H9 (cell line): Measurements from ENCODE around the gene FBL. TPM values are rescaled to one million over a fixed set of nuclear protein-coding genes. Genes with fewer than 3 reads are reported as not detected.

Source experiments
- DNase-seq: peaks from one replicate; pipeline ENCODE4 v3.0.0-alpha.2; 2017
- H2AFZ ChIP-seq: one replicate; pipeline ENCODE4 v1.6.1; 2013; ENCODE audit warnings: mild to moderate bottlenecking, low read length, control low read depth, moderate library complexity
- H2AK5ac ChIP-seq: 2 replicates; pipeline ENCODE4 v1.6.1; 2013; ENCODE audit warnings: low read length, control low read depth, mixed read lengths; ENCODE audit not compliant: insufficient read length
- H2BK120ac ChIP-seq: one replicate; pipeline ENCODE4 v1.6.1; 2013; ENCODE audit warnings: low read depth, mild to moderate bottlenecking, low read length, control low read depth, inconsistent platforms; ENCODE audit not compliant: poor library complexity, severe bottlenecking
- H2BK12ac ChIP-seq: 2 replicates; pipeline ENCODE4 v1.6.1; 2013; ENCODE audit warnings: low read length, control low read depth, mixed read lengths, low read depth; ENCODE audit not compliant: insufficient read length
- H2BK15ac ChIP-seq: 2 replicates; pipeline ENCODE4 v1.6.1; 2013; ENCODE audit warnings: low read depth, low read length, control low read depth
- H2BK20ac ChIP-seq: one replicate; pipeline ENCODE4 v1.6.1; 2013; ENCODE audit warnings: low read depth, mild to moderate bottlenecking, low read length, control low read depth, inconsistent platforms; ENCODE audit not compliant: poor library complexity, severe bottlenecking
- H2BK5ac ChIP-seq: 2 replicates; pipeline ENCODE4 v1.6.1; 2013; ENCODE audit warnings: low read length, control low read depth, mixed read lengths; ENCODE audit not compliant: insufficient read length
- H3K14ac ChIP-seq: 2 replicates; pipeline ENCODE4 v1.6.1; 2013; ENCODE audit warnings: low read length, control low read depth; ENCODE audit not compliant: insufficient read depth
- H3K18ac ChIP-seq: 2 replicates; pipeline ENCODE4 v1.6.1; 2013; ENCODE audit warnings: low read depth, mild to moderate bottlenecking, mixed read lengths, low read length, control low read depth; ENCODE audit not compliant: insufficient read length
- H3K23ac ChIP-seq: 2 replicates; pipeline ENCODE4 v1.6.1; 2013; ENCODE audit warnings: low read length, control low read depth, mixed read lengths, low read depth; ENCODE audit not compliant: insufficient read length
- H3K23me2 ChIP-seq: 2 replicates; pipeline ENCODE4 v1.6.1; 2013; ENCODE audit warnings: low read depth, mild to moderate bottlenecking, mixed read lengths, low read length, control low read depth; ENCODE audit not compliant: insufficient read length, poor library complexity, severe bottlenecking
- H3K27ac ChIP-seq: 2 replicates; pipeline ENCODE4 v1.5.1; 2013; ENCODE audit warnings: low read length, control low read depth, mixed read lengths, low read depth; ENCODE audit not compliant: insufficient read length
- H3K27me3 ChIP-seq: 2 replicates; pipeline ENCODE4 v1.6.1; 2013; ENCODE audit warnings: low read length, control low read depth, inconsistent platforms; ENCODE audit not compliant: insufficient read depth
- H3K4ac ChIP-seq: 2 replicates; pipeline ENCODE4 v1.6.1; 2013; ENCODE audit warnings: low read depth, mild to moderate bottlenecking, control low read depth, inconsistent platforms, low read length, moderate library complexity
- H3K4me1 ChIP-seq: 2 replicates; pipeline ENCODE4 v1.6.1; 2013; ENCODE audit warnings: low read length, control low read depth, inconsistent platforms; ENCODE audit not compliant: insufficient read depth
- H3K4me2 ChIP-seq: 2 replicates; pipeline ENCODE4 v1.6.1; 2013; ENCODE audit warnings: low read length, control low read depth, mixed read lengths; ENCODE audit not compliant: insufficient read length, insufficient read depth
- H3K56ac ChIP-seq: 2 replicates; pipeline ENCODE4 v1.6.1; 2013; ENCODE audit warnings: low read depth, mild to moderate bottlenecking, mixed read lengths, low read length, control low read depth; ENCODE audit not compliant: insufficient read length
- H3K79me1 ChIP-seq: 2 replicates; pipeline ENCODE4 v1.6.1; 2013; ENCODE audit warnings: low read depth, mild to moderate bottlenecking, moderate library complexity, low read length, control low read depth, inconsistent platforms; ENCODE audit not compliant: insufficient read depth, poor library complexity, severe bottlenecking
- H3K79me2 ChIP-seq: 2 replicates; pipeline ENCODE4 v1.6.1; 2013; ENCODE audit warnings: low read length, control low read depth, inconsistent platforms; ENCODE audit not compliant: insufficient read depth
- H3K9ac ChIP-seq: 2 replicates; pipeline ENCODE4 v1.6.1; 2013; ENCODE audit warnings: low read length, control low read depth, mixed read lengths; ENCODE audit not compliant: insufficient read length; ENCODE audit errors: extremely low read depth
- H3K9me3 ChIP-seq: one replicate; pipeline ENCODE4 v1.6.1; 2013; ENCODE audit warnings: low read depth, low read length, inconsistent platforms; ENCODE audit not compliant: control insufficient read depth
- H3T11ph ChIP-seq: one replicate; pipeline ENCODE4 v1.6.1; 2013; ENCODE audit warnings: mild to moderate bottlenecking, low read length, control low read depth, inconsistent platforms
- H4K20me1 ChIP-seq: one replicate; pipeline ENCODE4 v1.6.1; 2013; ENCODE audit not compliant: control insufficient read depth, insufficient read length, insufficient read depth
- H4K5ac ChIP-seq: 2 replicates; pipeline ENCODE4 v1.6.1; 2013; ENCODE audit warnings: low read depth, mild to moderate bottlenecking, mixed read lengths, low read length, control low read depth; ENCODE audit not compliant: insufficient read length
- H4K8ac ChIP-seq: replicated peaks from 2 replicates; pipeline ENCODE4 v1.6.1; 2013; ENCODE audit warnings: low read length, control low read depth, mixed read lengths, low read depth; ENCODE audit not compliant: insufficient read length
- H4K91ac ChIP-seq: 2 replicates; pipeline ENCODE4 v1.6.1; 2013; ENCODE audit warnings: low read depth, mild to moderate bottlenecking, moderate library complexity, mixed read lengths, low read length, control low read depth; ENCODE audit not compliant: insufficient read length
- H3K27ac Mint-ChIP-seq, 3 experiments: 2 replicates in 2 of 3; 3 replicates in 1 of 3; pipeline ENCODE4 v1.8.0; 2020 to 2021; ENCODE audit warnings: mixed read lengths in 3 of 3, mild to moderate bottlenecking in 1 of 3, moderate library complexity in 1 of 3
- H3K27me3 Mint-ChIP-seq: 2 replicates; pipeline ENCODE4 v1.8.0; 2021; ENCODE audit warnings: low read depth, mild to moderate bottlenecking, moderate library complexity, mixed read lengths
- H3K36me3 Mint-ChIP-seq, 3 experiments: 2 replicates in 2 of 3; 3 replicates in 1 of 3; pipeline ENCODE4 v1.8.0; 2020 to 2021; ENCODE audit warnings: low read depth in 3 of 3, mixed read lengths in 3 of 3; ENCODE audit not compliant: insufficient read depth in 1 of 3
- H3K4me1 Mint-ChIP-seq, 2 experiments: 2 replicates each; pipeline ENCODE4 v1.8.0; 2020; ENCODE audit warnings: mixed read lengths in 2 of 2
- H3K4me3 Mint-ChIP-seq, 2 experiments: 2 replicates in 1 of 2; 3 replicates in 1 of 2; pipeline ENCODE4 v1.8.0; 2020 to 2021; ENCODE audit warnings: mild to moderate bottlenecking in 2 of 2, mixed read lengths in 2 of 2, moderate library complexity in 1 of 2
- H3K9me3 Mint-ChIP-seq, 2 experiments: 2 replicates in 1 of 2; 3 replicates in 1 of 2; pipeline ENCODE4 v1.8.0; 2020; ENCODE audit warnings: mild to moderate bottlenecking in 2 of 2, mixed read lengths in 2 of 2, moderate library complexity in 1 of 2
- WGBS: extraction: QIAGEN DNeasy Blood & Tissue Kit; methylation state at CpG from one replicate; pipeline ENCODE4 v1.1.7; 2013; ENCODE audit warnings: missing lambda C conversion rate, low lambda C conversion rate, mixed read lengths; ENCODE audit not compliant: insufficient read length; ENCODE audit errors: extremely low coverage; 5-methylcytosine and 5-hydroxymethylcytosine counted together
- total RNA-seq: library from RNA; stranded (reverse); gene quantifications from 2 replicates; pipeline ENCODE4 v1.2.1, GENCODE V29; 2021
- TF ChIP-seq, protein P1 (sequence below): fragments of 200-600 bp; sonication (generic); conservative IDR thresholded peaks from 3 replicates; pipeline ENCODE4 v1.8.0; 2021; ENCODE audit warnings: antibody characterized with exemption, mild to moderate bottlenecking

FBL gene
- total RNA-seq, 1 experiment from 2014 or later = 625 TPM

- Histone ChIP-seq H3K9ac (no peak overlapping the region), H2AFZ (no peak overlapping the region), H3K56ac (no peak overlapping the region), H2BK120ac (no peak overlapping the region), H3K23me2 (no peaks in the 10 kb centered on the region), H2BK20ac (no peak overlapping the region), H3K27me3 (no peaks in the 10 kb centered on the region), H4K20me1 (no peaks in the 10 kb centered on the region), H3K4ac (no peak overlapping the region), H3K9me3 (no peaks in the 10 kb centered on the region), H3K18ac (no peak overlapping the region), H4K5ac (no peak overlapping the region), H4K8ac (no peak overlapping the region), H3K14ac (no peak overlapping the region; the same call in 1 of the 2 replicates), H3K4me2 (no peak overlapping the region), H3K4me1 (no peaks in the 10 kb centered on the region), H3K27ac (no peak overlapping the region), H4K91ac (no peak overlapping the region), H2AK5ac (no peak overlapping the region), H3K79me2 (no peaks in the 10 kb centered on the region), H3K23ac (no peak overlapping the region), H2BK5ac (no peak overlapping the region), H3T11ph (no peak overlapping the region), H3K79me1 (no peaks in the 10 kb centered on the region), H2BK15ac (no peak overlapping the region), H2BK12ac (no peak overlapping the region)
- H3K9me3 Mint-ChIP-seq = no peaks in the 10 kb centered on the region
- no CpG with 5 or more reads among the region's 20 CpGs for WGBS
- no peak overlapping the region for H3K4me3 Mint-ChIP-seq
- H3K36me3 Mint-ChIP-seq = no peaks in the 10 kb centered on the region; a peak in 1 of 7 replicates
- DNase-seq = no peak
- H3K4me1 Mint-ChIP-seq = peaks cover 7 to 8% of the 10 kb centered on the region in 2 experiments
- H3K27ac Mint-ChIP-seq = no peak overlapping the region
- TF ChIP-seq, protein P1, sequence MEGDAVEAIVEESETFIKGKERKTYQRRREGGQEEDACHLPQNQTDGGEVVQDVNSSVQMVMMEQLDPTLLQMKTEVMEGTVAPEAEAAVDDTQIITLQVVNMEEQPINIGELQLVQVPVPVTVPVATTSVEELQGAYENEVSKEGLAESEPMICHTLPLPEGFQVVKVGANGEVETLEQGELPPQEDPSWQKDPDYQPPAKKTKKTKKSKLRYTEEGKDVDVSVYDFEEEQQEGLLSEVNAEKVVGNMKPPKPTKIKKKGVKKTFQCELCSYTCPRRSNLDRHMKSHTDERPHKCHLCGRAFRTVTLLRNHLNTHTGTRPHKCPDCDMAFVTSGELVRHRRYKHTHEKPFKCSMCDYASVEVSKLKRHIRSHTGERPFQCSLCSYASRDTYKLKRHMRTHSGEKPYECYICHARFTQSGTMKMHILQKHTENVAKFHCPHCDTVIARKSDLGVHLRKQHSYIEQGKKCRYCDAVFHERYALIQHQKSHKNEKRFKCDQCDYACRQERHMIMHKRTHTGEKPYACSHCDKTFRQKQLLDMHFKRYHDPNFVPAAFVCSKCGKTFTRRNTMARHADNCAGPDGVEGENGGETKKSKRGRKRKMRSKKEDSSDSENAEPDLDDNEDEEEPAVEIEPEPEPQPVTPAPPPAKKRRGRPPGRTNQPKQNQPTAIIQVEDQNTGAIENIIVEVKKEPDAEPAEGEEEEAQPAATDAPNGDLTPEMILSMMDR = no peak
- H3K27me3 Mint-ChIP-seq = peaks cover 16% of the 10 kb centered on the region
Observed at GRCh38 chr19:39873385-39873784, 27.2 kb upstream of the FBL start.
